GM12872 (cell line): ENCODE data around the gene TMEM272.

Experiments used
- TF ChIP-seq, protein P1 (sequence below): IDR thresholded peaks from 3 replicates; pipeline ENCODE4 v1.5.1; 2011; ENCODE audit warnings: low read depth, mild to moderate bottlenecking, low read length, moderate library complexity; ENCODE audit not compliant: insufficient read depth

The TMEM272 gene

DNA sequence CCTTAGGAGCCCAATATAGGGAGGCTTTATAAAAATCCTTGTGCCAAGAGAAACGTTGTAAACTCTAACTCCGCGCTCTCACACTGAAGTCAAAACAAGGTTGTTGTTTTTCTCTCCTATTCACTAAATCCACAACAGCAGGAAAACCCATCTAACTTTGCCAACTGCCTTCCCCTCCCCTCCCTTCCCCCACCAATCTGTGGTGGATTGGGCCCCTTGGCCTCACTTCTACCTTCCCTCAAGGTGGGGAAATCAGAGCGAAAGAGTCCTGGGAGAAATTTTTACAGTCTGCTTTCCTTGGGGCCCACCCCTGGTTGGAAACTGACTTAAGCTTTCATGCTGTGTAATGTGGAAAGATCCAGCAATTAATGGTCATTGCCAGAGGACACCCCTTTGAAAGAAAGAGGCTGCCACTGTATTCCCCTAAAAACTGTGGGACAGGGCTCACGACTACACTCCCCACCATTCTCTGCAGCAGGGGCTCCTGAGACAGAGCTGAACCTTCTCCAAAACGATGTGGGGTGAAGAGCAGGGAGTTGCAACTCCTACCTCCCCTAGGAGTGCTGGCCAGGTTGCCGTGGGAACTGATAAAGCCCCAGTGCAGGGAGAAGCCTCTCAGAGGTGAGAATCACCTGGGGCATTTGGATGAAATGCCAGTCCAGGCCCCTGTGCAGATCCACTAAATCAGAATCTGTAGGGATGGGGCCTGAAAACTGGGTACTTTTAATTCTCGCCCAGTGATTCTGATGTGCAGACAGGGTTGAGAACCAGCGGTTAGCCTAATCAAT lies 42.2 kb downstream of the TMEM272 start:
- TF ChIP-seq, protein P1, sequence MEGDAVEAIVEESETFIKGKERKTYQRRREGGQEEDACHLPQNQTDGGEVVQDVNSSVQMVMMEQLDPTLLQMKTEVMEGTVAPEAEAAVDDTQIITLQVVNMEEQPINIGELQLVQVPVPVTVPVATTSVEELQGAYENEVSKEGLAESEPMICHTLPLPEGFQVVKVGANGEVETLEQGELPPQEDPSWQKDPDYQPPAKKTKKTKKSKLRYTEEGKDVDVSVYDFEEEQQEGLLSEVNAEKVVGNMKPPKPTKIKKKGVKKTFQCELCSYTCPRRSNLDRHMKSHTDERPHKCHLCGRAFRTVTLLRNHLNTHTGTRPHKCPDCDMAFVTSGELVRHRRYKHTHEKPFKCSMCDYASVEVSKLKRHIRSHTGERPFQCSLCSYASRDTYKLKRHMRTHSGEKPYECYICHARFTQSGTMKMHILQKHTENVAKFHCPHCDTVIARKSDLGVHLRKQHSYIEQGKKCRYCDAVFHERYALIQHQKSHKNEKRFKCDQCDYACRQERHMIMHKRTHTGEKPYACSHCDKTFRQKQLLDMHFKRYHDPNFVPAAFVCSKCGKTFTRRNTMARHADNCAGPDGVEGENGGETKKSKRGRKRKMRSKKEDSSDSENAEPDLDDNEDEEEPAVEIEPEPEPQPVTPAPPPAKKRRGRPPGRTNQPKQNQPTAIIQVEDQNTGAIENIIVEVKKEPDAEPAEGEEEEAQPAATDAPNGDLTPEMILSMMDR, result no peak

DNA sequence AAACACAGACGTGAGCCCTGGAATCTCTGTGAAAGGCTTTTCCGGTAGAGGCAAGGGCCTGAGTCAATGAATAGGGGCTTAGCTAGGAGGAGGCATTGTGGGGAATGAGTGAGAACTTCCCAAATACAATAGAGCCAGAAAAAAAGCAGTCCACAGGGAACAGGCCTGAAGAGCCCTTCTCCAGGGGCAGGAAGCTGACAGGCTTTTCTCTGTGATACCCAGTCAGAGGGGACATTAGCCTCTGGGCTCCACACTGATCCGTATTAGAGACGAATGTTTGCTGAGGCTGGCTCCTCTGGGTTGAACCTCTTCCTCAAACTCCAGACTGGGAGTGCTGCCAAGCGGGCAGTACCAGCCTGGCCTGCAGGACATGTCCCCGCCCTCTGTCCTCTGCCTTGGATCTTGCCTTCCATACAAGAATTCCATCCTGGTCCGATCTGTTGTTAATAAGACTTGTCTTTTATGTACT lies 43.3 kb downstream of the TMEM272 start:
- TF ChIP-seq, protein P1, result no peak

DNA sequence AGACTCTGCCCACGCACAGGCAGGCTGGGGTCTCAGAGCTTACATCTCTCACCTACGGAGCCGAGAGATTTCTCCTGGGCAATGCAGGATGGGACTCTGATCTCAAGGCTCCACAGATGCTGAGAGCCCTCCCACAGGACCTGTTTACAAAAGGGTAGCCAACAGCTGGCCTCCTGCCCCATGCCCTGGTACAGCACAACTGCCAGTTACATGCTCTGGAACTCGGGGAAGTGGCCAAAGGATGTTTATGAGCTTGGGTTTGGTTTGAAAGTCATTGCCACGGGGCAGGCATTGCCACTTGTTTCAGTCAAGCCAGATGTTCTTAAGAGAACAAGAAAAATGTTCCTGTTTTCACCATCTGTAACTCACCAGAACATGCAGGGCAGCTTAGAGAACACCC lies 44.5 kb downstream of the TMEM272 start:
- TF ChIP-seq, protein P1, result no peak

DNA sequence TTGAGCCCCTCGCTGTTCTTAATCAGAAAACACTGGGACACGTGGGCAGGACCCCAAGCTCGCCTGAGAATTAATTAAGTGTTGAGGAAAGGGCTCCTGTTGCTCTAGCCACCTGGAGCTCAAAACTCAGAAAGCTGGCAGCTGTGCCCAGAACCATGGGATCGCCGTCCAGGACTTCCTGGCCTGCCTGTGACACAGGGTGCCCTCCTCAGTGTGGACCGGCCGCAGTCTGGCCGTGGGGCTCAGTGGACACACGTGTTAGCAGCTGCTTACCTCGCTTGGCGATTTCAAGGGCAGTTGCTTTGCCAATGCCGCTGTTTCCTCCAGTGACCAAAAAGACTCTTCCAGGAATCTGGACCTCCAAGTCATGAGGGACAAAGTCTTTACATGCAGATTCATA lies 45.7 kb downstream of the TMEM272 start:
- TF ChIP-seq, protein P1, result no peak

DNA sequence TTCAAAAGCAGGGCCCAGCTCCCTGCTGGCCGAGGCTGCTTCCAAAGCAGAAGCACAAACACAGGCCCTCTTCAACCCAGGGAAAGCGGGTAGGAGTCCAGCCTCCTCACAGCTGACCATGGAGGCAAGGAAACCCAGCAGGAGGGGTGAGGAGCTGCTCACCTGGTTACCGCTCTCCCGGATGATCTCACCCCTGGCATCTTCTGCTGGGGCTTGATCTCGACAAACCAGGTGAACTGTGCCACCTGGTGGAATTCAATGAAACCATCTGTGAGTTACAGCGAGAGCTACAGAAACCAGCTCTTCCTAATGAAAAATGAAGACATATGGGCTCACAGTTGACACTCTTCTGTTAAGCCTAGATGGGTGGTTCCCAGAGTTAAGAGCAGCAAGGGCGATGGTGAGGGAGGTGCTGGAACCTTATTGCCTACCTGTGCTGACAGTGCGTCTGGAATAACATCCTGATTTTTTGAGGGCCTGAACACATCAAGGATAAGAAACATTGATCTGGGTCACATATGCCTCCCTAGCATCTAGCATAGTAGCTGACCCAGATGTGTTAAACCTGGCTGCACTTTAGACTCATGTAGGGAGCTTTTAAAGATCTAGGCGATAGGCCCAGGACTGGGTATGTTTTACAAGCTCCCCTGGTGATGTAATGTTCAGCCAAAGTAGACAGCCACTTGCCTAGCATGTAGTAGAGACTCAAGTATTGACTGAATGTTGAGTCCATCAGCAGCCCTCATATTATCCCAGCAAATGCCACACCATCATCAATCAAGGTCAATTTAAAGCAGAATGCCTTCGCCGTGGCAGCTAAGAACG lies 47.1 kb downstream of the TMEM272 start:
- TF ChIP-seq, protein P1, result peak; percentile 60

DNA sequence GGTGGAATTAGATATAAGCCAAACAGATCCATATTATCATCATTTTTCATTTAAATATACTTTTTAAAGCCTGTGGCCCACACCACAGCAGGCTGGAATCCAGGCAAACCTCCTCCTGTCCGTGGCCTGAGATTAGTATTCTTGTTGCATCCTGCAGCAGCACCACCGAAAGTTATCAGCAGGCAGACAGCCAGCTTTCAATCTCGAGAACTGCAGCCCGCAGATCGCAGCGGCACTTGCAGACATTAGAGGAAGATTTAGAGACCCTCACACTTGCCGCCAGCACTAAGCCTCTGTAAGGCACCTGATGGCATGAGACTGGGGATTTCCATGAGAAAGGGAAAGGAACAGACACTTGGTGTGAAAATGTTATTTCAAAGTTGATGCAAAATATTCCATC lies 48.4 kb downstream of the TMEM272 start:
- TF ChIP-seq, protein P1, result no peak

DNA sequence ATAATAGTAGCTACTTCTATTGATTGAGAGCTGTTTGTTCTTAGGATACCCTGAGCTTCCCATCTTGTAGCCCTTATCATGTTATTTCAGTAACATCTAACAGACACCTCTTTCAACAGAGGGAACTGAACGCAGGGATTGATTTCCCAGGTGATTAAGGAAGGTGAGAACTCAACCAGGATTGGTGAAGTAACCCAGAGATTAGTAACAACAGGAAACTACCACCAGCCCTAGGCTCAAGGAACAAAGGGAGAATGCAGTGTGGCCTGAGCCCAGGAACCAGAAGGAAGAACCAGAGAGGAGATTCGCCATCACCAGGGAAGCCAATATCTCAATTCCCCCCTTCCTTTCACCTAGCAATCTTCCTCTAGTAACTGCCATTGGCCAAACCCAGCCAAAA lies 49.6 kb downstream of the TMEM272 start:
- TF ChIP-seq, protein P1, result no peak
